Fibroblast of lung (primary cell): ENCODE data around the gene NIFK. TPM values are rescaled to one million over a fixed set of nuclear protein-coding genes. Genes with fewer than 3 reads are reported as not detected.

Experiments
- DNase-seq, 2 donors: peaks; one replicate each; pipeline versions ENCODE4 v3.0.0 to v3.0.0-alpha.2; 2010; ENCODE audit warnings: low read depth in 2 of 2
- H2AFZ ChIP-seq: 2 replicates; pipeline ENCODE4 v1.5.1; 2012; ENCODE audit warnings: low read length, control low read depth, inconsistent platforms
- H3K27ac ChIP-seq: 2 replicates; pipeline ENCODE4 v1.5.1; 2011; ENCODE audit warnings: low read length, control low read depth; ENCODE audit not compliant: insufficient read depth
- H3K27me3 ChIP-seq: 2 replicates; pipeline ENCODE4 v1.5.1; 2011; ENCODE audit warnings: mild to moderate bottlenecking, low read length; ENCODE audit not compliant: control insufficient read depth, insufficient read depth
- H3K36me3 ChIP-seq: 2 replicates; pipeline ENCODE4 v1.5.1; 2011; ENCODE audit warnings: low read length; ENCODE audit not compliant: control insufficient read depth, insufficient read depth
- H3K4me1 ChIP-seq: 2 replicates; pipeline ENCODE4 v1.5.1; 2011; ENCODE audit warnings: low read length; ENCODE audit not compliant: control insufficient read depth, insufficient read depth; ENCODE audit errors: extremely low read depth
- H3K4me2 ChIP-seq: 2 replicates; pipeline ENCODE4 v1.5.1; 2011; ENCODE audit warnings: low read length, control low read depth; ENCODE audit not compliant: insufficient read depth; ENCODE audit errors: extremely low read depth
- H3K4me3 ChIP-seq, 4 experiments: fragments of 200-600 bp in 1 of 4; sonication (generic) in 1 of 4; replicated peaks in 1 of 4; 2 replicates each; pipeline ENCODE4 v1.5.1; 2011 to 2016; ENCODE audit warnings: low read length in 4 of 4, low read depth in 3 of 4, mild to moderate bottlenecking in 3 of 4, control low read depth in 2 of 4, inconsistent platforms in 1 of 4, mixed read lengths in 1 of 4; ENCODE audit not compliant: insufficient read depth in 1 of 4; ENCODE audit errors: control extremely low read depth in 1 of 4
- H3K79me2 ChIP-seq: 2 replicates; pipeline ENCODE4 v1.5.1; 2012; ENCODE audit warnings: mild to moderate bottlenecking, low read length, inconsistent platforms; ENCODE audit not compliant: control insufficient read depth, insufficient read depth
- H3K9ac ChIP-seq: 2 replicates; pipeline ENCODE4 v1.5.1; 2011; ENCODE audit warnings: mild to moderate bottlenecking, low read length, control low read depth; ENCODE audit not compliant: insufficient read depth
- H3K9me3 ChIP-seq: 2 replicates; pipeline ENCODE4 v1.5.1; 2012; ENCODE audit warnings: low read depth, low read length; ENCODE audit not compliant: control insufficient read depth, insufficient read depth
- H4K20me1 ChIP-seq: 2 replicates; pipeline ENCODE4 v1.5.1; 2011; ENCODE audit warnings: low read length; ENCODE audit not compliant: control insufficient read depth, insufficient read depth; ENCODE audit errors: extremely low read depth
- CTCF ChIP-seq, 2 donors: IDR thresholded peaks in 1 of 2; conservative IDR thresholded peaks in 1 of 2; 1 replicate in 1 of 2; 2 replicates in 1 of 2; pipeline ENCODE4 v1.5.1; 2011 to 2012; ENCODE audit warnings: low read length in 2 of 2, control low read depth in 1 of 2, inconsistent platforms in 1 of 2, low read depth in 1 of 2, mild to moderate bottlenecking in 1 of 2
- EZH2 ChIP-seq: IDR thresholded peaks from 2 replicates; pipeline ENCODE4 v1.5.1; 2012; ENCODE audit warnings: low read length, control low read depth, mild to moderate bottlenecking; ENCODE audit errors: missing control alignments
- polyA plus RNA-seq, 2 donors: library from polyadenylated mRNA; depleted of rRNA in 1 of 2; stranded (reverse) in 1 of 2; unstranded in 1 of 2; fragments of >200 nt; gene quantifications; 2 replicates each; pipeline ENCODE4 v1.2.1, GENCODE V29; 2011 to 2012; ENCODE audit warnings: missing spikeins in 1 of 2
- total RNA-seq: library from RNA; depleted of rRNA; stranded (reverse); fragments of >200 nt; gene quantifications from 2 replicates; pipeline ENCODE4 v1.2.1, GENCODE V29; 2014

The NIFK gene
- total and polyA plus RNA-seq, 2 donors (not counting 1 experiment from before 2014, with no cell fraction given) = 30.7 to 47.4 TPM

GRCh38 chr2:121778741-121779487, 42.2 kb upstream of the NIFK start:
- Histone ChIP-seq H3K9ac (no peak overlapping the region), H3K4me2 (no peak overlapping the region), H3K36me3 (no peaks in the 10 kb centered on the region), H3K27ac (no peak overlapping the region), H4K20me1 (no peaks in the 10 kb centered on the region), H2AFZ (no peak overlapping the region), H3K4me3 (no peak overlapping the region), H3K9me3 (no peaks in the 10 kb centered on the region), H3K79me2 (no peaks in the 10 kb centered on the region), H3K4me1 (no peaks in the 10 kb centered on the region), H3K27me3 (peaks cover 4% of the 10 kb centered on the region)
- peak in 1 of 2 donors; percentile 31 for DNase-seq
- TF ChIP-seq EZH2 = no peak
- no peak for TF ChIP-seq CTCF (conservative IDR thresholded peaks at IDR 0.05 in 1 of 2, IDR thresholded peaks at IDR 0.05 in 1 of 2; ENCODE audit: low read depth in 1 of 2, low read length in 2 of 2)

GRCh38 chr2:121777699-121778058, 41.0 kb upstream of the NIFK start:
- no peaks in the 10 kb centered on the region for H3K9me3 ChIP-seq
- TF ChIP-seq EZH2 (no peak), CTCF (conservative IDR thresholded peaks at IDR 0.05 in 1 of 2, IDR thresholded peaks at IDR 0.05 in 1 of 2; ENCODE audit: low read depth in 1 of 2, low read length in 2 of 2) (no peak)
- H3K4me2 ChIP-seq = no peak overlapping the region
- H3K4me1 ChIP-seq = no peaks in the 10 kb centered on the region
- no peak overlapping the region for H3K9ac ChIP-seq
- no peak overlapping the region for H3K4me3 ChIP-seq
- H3K27me3 ChIP-seq = peaks cover 4% of the 10 kb centered on the region
- DNase-seq = peak; percentile 16 to 79
- H3K27ac ChIP-seq = no peak overlapping the region
- H3K79me2 ChIP-seq = no peaks in the 10 kb centered on the region
- H2AFZ ChIP-seq = no peak overlapping the region
- H4K20me1 ChIP-seq = no peaks in the 10 kb centered on the region
- no peaks in the 10 kb centered on the region for H3K36me3 ChIP-seq

GRCh38 chr2:121776885-121777698, 40.4 kb upstream of the NIFK start:
- no peak overlapping the region for H3K9ac ChIP-seq
- H4K20me1 ChIP-seq = no peaks in the 10 kb centered on the region
- no peak overlapping the region for H3K4me3 ChIP-seq
- H3K27me3 ChIP-seq = peaks cover 4% of the 10 kb centered on the region
- H3K36me3 ChIP-seq = no peaks in the 10 kb centered on the region
- no peak overlapping the region for H3K27ac ChIP-seq
- peak overlapping the region; percentile 49 for H2AFZ ChIP-seq
- H3K4me1 ChIP-seq = no peaks in the 10 kb centered on the region
- peak; percentile 23 to 37 for DNase-seq
- H3K79me2 ChIP-seq = no peaks in the 10 kb centered on the region
- no peak for TF ChIP-seq EZH2
- no peak for TF ChIP-seq CTCF (conservative IDR thresholded peaks at IDR 0.05 in 1 of 2, IDR thresholded peaks at IDR 0.05 in 1 of 2; ENCODE audit: low read depth in 1 of 2, low read length in 2 of 2)
- no peak overlapping the region for H3K4me2 ChIP-seq
- no peaks in the 10 kb centered on the region for H3K9me3 ChIP-seq
